ENCODE results near the gene MERTK. TPM values are rescaled to one million over a fixed set of nuclear protein-coding genes. Genes with fewer than 3 reads are reported as not detected.

Gene MERTK
- total RNA-seq: 0.30 and 0.46 TPM in 2 replicates

DNA sequence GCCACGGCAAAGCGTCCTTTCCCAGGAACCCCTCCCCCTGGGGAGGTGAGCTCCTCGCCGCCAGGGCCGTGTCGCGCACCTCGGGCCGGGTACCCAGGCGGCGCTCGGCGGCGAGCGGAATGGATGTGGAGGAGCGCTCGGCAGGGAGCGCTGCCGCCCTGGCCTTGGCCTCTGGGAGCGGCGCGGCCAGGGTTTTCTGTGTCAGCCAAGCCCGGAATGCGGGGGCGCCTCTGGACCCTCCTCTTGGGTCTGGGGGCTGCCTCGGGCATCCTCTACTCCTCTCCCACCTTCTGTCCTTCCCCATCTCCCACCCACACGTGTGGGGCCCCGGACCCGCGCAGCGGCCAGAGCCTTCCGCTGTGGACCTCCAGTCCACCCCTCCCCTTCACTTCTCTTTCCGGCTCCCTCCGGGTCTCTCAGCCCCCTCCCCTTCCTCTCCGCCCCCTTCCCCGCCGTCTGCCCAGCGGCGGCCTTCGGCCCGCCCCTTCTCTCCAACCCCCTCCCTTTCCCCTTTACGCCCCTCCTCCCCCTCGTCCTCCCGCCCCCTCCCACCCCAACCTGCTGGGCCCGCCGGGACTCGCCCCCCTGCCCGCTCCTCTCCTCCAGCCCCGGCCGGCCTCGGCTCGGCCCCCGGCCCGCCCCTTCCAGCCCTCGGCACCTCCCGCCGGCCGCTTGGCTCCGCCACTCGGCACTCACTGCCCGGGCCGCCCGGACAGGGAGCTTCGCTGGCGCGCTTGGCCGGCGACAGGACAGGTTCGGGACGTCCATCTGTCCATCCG, at the start of gene MERTK:
Gene MERTK (plus strand): TSS at position 684 of the 779 bp plus-strand sequence. CDS start 129 bp downstream, outside the sequence.

DNA sequence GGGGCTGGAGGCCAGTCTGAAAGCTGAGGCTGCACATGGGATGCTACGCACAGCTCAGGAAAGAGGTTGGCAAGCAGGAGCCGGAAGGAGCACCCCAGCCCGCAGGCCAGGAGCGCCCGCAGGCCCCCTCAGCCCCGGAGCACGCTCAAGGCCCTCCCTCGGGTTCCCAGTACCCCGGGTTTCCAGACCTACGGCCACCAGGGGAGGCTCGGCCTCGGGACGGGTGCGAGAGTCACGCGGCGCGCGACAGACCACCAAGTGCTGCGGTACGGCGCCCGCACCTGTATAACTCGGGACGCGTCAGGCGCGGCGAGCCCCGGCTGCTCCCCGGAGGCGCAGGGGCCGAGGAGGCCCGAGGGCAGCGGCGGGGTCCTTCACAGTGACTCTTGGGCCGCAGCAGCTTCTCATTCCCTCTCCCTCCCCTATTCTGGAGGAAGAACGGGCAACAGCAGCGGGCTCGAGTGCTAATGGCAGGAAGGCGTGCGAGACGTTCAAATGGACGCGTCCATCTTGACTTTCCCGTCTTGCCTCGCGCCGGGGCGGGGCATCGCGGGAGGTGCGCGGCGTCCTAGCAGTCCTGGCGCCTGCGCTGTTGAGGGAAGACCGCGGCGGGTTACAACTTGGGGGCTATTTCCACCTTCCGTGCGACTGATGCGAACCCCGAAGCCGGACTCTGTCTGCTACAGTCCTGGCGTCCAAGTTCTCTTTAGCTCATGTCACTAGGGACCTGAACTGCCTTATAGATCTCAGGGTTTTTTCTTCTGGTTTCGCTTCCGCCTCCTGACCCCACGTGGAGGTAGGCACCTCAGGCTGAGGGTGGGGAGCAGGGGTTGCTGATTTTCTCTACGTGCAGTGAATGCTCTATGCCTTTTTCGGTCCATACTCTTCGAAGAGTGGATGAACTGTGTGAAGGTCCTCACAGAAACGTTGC, 14.5 kb upstream of the MERTK start, which contains the start of gene ANAPC1:
Gene ANAPC1 (minus strand): TSS at position 533 of the 931 bp plus-strand sequence. CDS start 3,368 bp downstream, outside the sequence.

DNA sequence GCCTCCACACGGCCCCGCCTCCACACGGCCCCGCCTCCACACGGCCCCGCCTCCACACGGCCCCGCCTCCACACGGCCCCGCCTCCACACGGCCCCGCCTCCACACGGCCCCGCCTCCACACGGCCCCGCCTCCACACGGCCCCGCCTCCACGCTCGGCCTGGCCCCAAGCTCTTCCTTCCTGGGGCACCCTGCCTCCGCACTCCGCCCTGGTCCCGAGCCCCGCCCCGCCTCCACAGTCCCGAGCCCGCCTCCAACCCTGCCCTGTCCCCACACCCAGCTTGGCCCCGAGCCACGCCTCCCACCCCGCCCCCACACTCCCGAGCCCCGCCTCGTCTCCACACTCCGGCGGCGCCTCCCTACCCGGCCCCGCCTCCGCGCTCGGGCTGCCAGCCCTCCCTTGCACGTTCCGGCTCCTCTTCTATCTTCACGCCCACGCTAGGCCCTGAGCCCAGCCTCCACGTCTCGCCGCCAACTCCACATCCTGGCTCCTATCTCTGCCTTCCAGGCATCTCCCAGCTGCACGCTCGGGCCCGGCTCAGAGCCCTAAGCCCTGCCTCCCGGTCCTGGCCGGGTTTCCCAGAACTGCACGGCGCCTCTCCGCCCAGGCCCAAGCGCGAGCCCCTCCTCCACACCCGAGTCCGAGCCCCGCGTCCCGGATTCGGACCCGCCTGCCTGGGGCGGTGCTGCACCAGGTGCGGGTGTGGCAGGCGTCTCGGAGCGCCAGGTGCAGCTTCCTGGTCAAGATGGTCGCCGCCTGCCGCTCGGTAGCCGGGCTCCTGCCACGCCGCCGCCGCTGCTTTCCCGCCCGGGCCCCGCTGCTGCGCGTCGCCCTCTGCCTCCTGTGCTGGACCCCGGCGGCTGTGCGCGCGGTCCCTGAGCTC, 156.7 kb downstream of the MERTK start, which contains the start of gene TMEM87B:
Gene TMEM87B (plus strand): TSS at position 423 of the 883 bp plus-strand sequence. CDS start 323 bp downstream, at position 746.

Other genes with a start within 250 kb of the MERTK start
- 52.3 and 62.0 TPM in 2 replicates for gene ANAPC1, start 14.4 kb upstream of the MERTK start, total RNA-seq
- gene TMEM87B, start 156.7 kb downstream of the MERTK start, total RNA-seq: 74.7 and 115 TPM in 2 replicates
- 0.18 and 0.30 TPM in 2 replicates for gene FBLN7, start 239.8 kb downstream of the MERTK start, total RNA-seq